Thoracic aorta (tissue), 2 donors: ENCODE data around the gene ARSI. TPM values are rescaled to one million over a fixed set of nuclear protein-coding genes. Genes with fewer than 3 reads are reported as not detected.

ENCODE experiments used
- ATAC-seq: fragments of 150-250 bp; one replicate; pipeline ENCODE4 v1.8.0; 2017; ENCODE audit warnings: low read depth; ENCODE audit not compliant: insufficient number of reproducible peaks, low FRiP score
- DNase-seq: peaks from one replicate; pipeline ENCODE4 v3.0.0-alpha.2; 2020; ENCODE audit warnings: low spot score
- H3K27ac ChIP-seq, 2 donors: fragments of 200-600 bp; sonication (generic); 1 replicate in 1 of 2; 2 replicates in 1 of 2; pipeline ENCODE4 v1.5.1; 2016; ENCODE audit warnings: mild to moderate bottlenecking in 2 of 2, moderate library complexity in 2 of 2
- H3K27me3 ChIP-seq: fragments of 200-600 bp; sonication (generic); replicated peaks from 2 replicates; pipeline ENCODE4 v1.6.0; 2016; ENCODE audit warnings: mild to moderate bottlenecking; ENCODE audit not compliant: insufficient read depth
- H3K36me3 ChIP-seq: fragments of 200-600 bp; sonication (generic); one replicate; pipeline ENCODE4 v1.5.1; 2016
- H3K4me1 ChIP-seq, 2 donors: fragments of 200-600 bp; sonication (generic); 1 replicate in 1 of 2; 2 replicates in 1 of 2; pipeline versions ENCODE4 v1.5.1 to v1.6.0; 2016; ENCODE audit warnings: low read depth in 2 of 2, mild to moderate bottlenecking in 1 of 2; ENCODE audit not compliant: control insufficient read depth in 1 of 2
- H3K4me3 ChIP-seq: fragments of 200-600 bp; sonication (generic); 2 replicates; pipeline ENCODE4 v1.5.1; 2016; ENCODE audit warnings: mild to moderate bottlenecking
- H3K9me3 ChIP-seq: fragments of 200-600 bp; sonication (generic); 2 replicates; pipeline ENCODE4 v1.5.1; 2016
- CTCF ChIP-seq: fragments of 200-600 bp; sonication (generic); IDR thresholded peaks from one replicate; pipeline ENCODE4 v1.5.1; 2019; ENCODE audit warnings: antibody characterized with exemption
- total RNA-seq, 2 donors: library from RNA; depleted of rRNA; stranded (reverse); fragments of >200 nt; gene quantifications; one replicate each; pipeline versions ENCODE4 v1.1.0 to v1.2.3, GENCODE V29; 2016

ARSI gene
- total RNA-seq, 2 donors from 2014 or later, result 0.41 to 4.3 TPM

GRCh38 chr5:150318613-150319483 lies 16.1 kb upstream of the ARSI start:
- Histone ChIP-seq H3K27me3 (no peaks in the 10 kb centered on the region), H3K27ac (no peak overlapping the region), H3K9me3 (no peaks in the 10 kb centered on the region), H3K4me3 (no peak overlapping the region), H3K36me3 (no peaks in the 10 kb centered on the region), H3K4me1 (no peaks in the 10 kb centered on the region)
- no peak for DNase-seq
- no peak for TF ChIP-seq CTCF
- ATAC-seq, result no peak

- DNase-seq (no peak), ATAC-seq (no peak)
- no peak overlapping the region for H3K4me3 ChIP-seq
- H3K4me1 ChIP-seq, result no peaks in the 10 kb centered on the region
- no peaks in the 10 kb centered on the region for H3K9me3 ChIP-seq
- TF ChIP-seq CTCF, result no peak
- H3K27me3 ChIP-seq, result no peaks in the 10 kb centered on the region
- H3K27ac ChIP-seq, result no peak overlapping the region
- H3K36me3 ChIP-seq, result no peaks in the 10 kb centered on the region
These were observed 14.6 kb upstream of the ARSI start for GRCh38 chr5:150317048-150318003.

- H3K27ac ChIP-seq, result no peak overlapping the region
- TF ChIP-seq CTCF, result no peak
- DNase-seq (no peak), ATAC-seq (no peak)
- no peaks in the 10 kb centered on the region for H3K4me1 ChIP-seq
- no peaks in the 10 kb centered on the region for H3K27me3 ChIP-seq
- no peaks in the 10 kb centered on the region for H3K9me3 ChIP-seq
- H3K4me3 ChIP-seq, result no peak overlapping the region
- no peaks in the 10 kb centered on the region for H3K36me3 ChIP-seq
These were observed 13.6 kb upstream of the ARSI start for GRCh38 chr5:150316320-150316719.

GRCh38 chr5:150315245-150315644 lies 12.5 kb upstream of the ARSI start:
- no peak for DNase-seq

More at GRCh38 chr5:150315245-150315644, 12.5 kb upstream of the ARSI start:
- H3K4me3 ChIP-seq, result no peak overlapping the region
- no peak for TF ChIP-seq CTCF
- no peaks in the 10 kb centered on the region for H3K9me3 ChIP-seq
- H3K27ac ChIP-seq, result no peak overlapping the region
- no peaks in the 10 kb centered on the region for H3K4me1 ChIP-seq
- ATAC-seq, result no peak
- no peaks in the 10 kb centered on the region for H3K36me3 ChIP-seq
- no peaks in the 10 kb centered on the region for H3K27me3 ChIP-seq
